A172 (cell line): ENCODE data around the gene CCR2. TPM values are rescaled to one million over a fixed set of nuclear protein-coding genes. Genes with fewer than 3 reads are reported as not detected.
"Not testable (repeated sequence)": the region's sequence is repeated elsewhere in the genome, so short reads cannot be mapped to it uniquely, and the experiment has no call there.

Source experiments
- DNase-seq: peaks from one replicate; pipeline ENCODE4 v3.0.0-alpha.2; 2015; ENCODE audit warnings: low spot score
- total RNA-seq: library from RNA; depleted of rRNA; stranded (reverse); fragments of >200 nt; shearing (Covaris generic); gene quantifications from 2 replicates; pipeline ENCODE4 v1.2.3, GENCODE V29; 2014

Gene CCR2
- total RNA-seq, 1 experiment from 2014 or later = not detected

- DNase-seq = peak; percentile 55
These were observed 24.6 kb downstream of the CCR2 start for GRCh38 chr3:46378426-46378942.

DNA sequence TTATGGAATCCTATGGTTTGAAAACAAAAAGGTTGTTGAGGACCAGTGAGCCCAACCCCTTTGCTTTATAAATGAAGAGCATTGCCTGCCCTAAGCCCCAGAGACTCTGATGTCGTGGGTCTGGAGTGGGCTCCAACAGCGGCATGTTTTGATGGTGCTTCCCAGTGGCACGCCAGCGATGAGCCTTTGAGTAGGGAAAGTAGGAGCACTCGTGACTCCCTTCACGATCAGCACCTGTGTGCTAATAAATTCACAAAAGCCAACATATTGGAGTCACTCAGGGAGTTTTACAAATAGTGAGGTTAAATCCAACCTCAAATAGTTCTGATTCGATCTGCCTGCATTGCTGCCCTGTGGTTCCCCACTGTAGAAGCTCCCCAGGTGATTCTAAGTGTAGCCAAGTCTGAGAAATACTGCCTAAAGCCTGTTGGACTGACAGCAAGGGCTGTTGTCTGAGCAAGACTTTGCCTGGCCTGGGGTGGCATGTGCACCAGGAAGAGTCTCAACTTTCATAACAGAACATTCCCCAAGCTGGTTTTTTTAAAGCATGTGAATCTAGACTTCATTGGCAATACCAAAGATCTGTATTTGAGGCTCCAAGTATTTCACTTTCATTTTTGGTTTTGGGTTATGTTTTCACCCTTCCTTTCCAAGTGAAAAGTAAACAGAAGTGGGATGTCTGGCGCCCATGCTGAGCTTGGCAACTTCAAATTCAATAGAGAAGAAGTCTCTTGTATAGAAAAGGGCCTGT lies 26.7 kb downstream of the CCR2 start:
- DNase-seq = no peak

GRCh38 chr3:46381625-46382024 lies 27.7 kb downstream of the CCR2 start:
- no peak for DNase-seq

DNA sequence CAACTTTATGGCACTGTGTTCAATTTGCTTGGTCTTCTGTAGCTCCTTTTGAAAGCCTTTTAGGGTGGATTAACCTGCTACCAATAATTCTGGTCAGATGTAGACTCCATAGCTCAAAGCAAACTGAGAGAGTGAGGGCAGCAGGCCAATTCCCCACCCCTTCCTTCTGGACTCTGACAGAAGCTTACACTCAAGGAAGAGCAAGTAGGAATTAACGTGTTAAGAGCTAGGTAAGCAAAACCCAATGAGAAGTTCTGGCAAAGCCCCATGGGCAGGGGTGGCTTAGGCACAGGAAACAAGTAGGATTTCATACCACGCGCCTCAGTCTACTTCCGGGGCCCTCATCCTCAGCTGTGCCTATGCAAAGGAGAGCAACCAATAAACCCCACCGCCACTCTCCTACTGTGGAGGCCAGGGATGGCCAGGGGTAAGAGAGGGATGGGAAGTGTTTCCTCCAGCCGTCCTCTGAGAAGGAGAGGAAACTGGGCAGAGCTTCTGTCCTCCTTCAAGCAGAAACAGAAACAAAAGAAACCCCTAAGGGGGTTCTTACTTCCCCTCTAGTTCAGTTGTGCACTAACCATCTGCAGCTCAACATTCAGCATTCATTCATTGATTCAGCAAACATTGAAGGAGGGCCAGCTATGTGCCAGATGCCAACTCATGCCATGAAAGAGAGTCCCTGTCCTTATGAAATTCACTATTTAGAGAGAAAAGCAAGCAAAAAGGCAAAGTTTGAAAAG lies 29.5 kb downstream of the CCR2 start:
- DNase-seq = no peak

DNA sequence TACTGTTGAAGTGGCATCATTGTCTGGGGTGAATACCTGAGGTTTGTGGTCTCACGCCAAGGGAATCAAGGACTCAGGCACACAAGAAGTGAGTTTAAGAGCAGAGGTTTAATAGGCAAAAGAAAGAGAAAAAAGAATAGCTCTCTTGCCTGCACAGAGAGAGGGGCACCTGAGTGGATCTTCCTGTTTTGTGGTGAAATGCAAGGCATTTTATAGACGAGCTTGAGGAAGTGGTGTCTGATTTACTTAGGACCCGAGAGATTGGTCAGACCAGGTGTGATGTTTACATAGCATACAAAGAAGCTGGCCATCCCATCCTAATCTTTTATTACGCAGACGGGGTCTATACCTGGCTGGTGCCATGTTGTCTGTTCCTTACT lies 30.0 kb downstream of the CCR2 start:
- DNase-seq = no peak

- peak; percentile 90 for DNase-seq
These were observed 32.3 kb downstream of the CCR2 start for GRCh38 chr3:46386205-46386604.

GRCh38 chr3:46388847-46389246 lies 34.9 kb downstream of the CCR2 start:
- not testable (repeated sequence) for DNase-seq

- DNase-seq = no peak
These were observed 35.4 kb downstream of the CCR2 start for GRCh38 chr3:46389306-46389705.

DNA sequence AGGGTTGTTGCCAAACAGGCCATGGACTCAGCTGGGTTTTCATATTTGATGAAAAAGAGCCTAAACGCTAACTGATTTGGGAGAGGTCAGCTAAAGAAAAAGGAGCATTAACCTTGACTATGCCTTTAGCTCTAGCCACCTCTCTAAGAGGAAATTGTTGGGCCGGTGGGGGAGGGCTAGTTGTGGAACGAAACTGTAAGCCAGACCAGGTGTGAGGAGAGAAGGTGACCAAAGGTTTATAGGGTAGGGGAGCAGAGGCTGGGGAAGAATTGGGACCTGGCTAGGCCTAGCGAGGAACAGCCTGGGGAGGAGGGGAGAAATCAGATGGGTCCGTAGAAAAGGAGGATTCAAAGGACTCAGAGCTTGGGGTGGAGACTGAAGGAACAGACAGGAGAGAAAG lies 37.6 kb downstream of the CCR2 start:
- DNase-seq = not testable (repeated sequence)

GRCh38 chr3:46393011-46393410 lies 39.1 kb downstream of the CCR2 start:
- no peak for DNase-seq

GRCh38 chr3:46393554-46394434 lies 39.9 kb downstream of the CCR2 start:
- DNase-seq = peak; percentile 52

- no peak for DNase-seq
These were observed 41.3 kb downstream of the CCR2 start for GRCh38 chr3:46395210-46395661.

DNA sequence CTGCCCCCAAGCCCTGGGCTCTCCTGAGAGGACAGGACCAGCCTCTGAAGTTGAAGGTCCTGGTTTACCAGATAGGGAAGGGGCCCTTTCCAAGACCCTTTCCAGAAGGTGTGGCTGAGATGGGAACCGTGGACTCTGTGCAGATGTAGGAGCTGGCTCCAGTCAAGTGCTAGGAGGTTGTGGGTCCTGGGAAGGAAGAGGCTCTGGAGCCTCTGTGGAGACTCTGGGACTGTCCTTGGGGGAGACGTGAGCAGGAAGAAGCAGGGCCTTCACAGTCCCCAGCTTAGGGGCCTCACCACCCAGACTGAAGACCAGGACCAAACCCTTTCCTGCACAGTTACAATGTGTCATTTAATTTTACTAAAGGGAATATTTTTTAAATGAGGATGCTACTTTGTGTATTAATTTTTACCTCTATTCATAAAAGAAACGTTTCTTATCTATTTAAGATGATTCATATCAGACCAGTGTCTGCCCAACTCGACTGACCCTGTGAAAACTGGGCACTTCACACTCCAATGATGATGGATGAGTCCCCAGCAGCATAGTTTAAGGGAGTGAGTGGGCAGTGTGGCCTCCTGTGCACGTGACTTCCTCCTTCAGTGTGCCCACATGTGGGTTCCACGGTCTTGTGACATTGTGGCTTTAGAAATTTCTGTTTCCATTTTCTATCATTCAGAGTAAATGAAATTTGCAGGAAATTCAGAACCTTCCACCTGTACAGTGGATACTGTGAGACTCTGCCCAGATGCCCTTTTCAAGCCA lies 42.0 kb downstream of the CCR2 start:
- peak; percentile 41 for DNase-seq

- no peak for DNase-seq
These were observed 43.2 kb downstream of the CCR2 start for GRCh38 chr3:46397111-46397510.

DNA sequence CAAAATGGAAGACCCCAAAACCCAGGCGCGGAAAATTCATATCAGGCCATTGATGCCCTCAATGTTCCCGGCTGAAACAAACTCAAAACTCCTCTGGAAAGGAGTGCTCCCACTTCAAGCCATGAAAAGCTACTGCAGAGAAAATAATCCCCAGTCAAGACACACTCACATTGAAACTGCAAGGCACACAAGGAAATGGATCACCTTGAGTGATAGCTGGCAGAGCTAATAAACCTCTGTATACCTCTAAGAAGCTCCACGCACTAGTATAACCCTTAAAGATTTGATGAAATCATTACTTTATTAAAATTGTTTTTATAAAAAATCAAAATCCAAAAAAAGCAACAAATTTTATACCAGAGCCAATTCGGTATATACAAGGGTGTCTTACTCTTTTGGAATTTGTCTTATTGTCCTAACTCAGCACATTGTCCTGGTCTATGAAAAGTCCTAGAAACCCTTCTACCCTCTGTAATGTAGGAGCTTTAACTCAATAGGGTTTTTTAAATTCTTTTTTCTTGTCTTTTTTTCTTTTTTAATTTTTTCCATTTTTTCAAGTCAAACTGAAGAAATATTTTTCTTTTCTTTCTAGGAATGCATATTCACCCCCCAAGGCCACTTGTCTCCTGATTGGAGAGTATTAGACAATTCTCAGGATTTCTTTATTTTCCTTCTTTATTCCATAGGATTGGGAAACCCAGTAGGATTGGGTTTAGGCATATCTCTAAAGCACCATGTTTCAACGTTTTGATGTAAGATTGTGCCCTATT lies 44.5 kb downstream of the CCR2 start:
- DNase-seq = no peak

GRCh38 chr3:46399098-46399497 lies 45.2 kb downstream of the CCR2 start:
- DNase-seq = no peak

DNA sequence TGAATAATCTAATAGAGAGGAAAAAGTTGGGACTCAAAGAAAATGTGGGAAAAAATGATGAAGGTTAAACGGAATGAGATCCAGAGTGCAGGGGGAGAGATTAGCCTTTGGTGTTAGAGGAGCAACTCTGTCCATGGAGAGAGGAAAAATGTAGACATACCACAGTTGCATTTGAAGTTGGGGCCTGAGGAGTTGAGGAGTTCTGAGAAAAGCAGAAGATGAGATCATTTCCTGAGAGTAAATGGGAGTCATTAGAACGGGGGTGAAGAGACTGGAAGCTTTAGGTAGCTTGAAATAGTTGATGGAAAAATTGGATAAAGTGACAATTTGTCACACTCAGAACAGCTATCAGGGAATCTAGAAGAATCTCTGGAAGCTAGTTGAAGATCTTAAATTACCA lies 45.6 kb downstream of the CCR2 start:
- DNase-seq = peak; percentile 42

DNA sequence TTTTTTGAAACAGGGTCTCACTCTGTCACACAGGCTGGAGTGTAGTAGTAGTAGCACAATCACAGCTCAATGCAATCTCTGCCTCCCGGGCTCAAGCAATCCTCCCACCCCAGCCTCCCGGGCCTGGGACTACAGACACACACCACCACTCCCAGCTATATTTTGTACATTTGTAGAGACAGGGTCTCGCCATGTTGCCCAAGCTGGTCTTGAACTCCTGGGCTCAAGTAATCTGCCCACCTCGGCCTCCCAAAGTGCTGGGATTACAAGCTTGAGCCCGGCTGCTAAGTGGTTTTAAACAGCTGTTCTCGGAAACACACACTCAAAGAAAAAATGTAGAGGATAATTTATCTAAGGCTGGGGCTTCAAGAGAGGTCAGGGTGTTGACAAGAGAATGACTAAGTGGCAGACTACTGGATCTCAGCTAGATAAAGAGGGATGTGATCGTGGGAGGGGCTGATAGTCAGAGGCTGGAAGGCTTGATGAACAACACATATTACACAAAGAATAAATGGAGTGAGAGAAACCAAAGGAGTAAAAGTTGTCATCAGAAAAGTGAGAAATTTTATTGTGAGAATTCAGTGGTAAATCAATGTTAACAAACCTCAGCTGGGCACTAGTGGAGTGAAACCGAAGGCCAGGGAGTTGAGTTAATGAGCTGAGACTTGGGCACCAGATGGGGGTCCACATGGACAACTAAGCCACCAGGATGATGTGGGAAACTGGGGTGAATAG lies 46.3 kb downstream of the CCR2 start:
- peak; percentile 90 for DNase-seq

DNA sequence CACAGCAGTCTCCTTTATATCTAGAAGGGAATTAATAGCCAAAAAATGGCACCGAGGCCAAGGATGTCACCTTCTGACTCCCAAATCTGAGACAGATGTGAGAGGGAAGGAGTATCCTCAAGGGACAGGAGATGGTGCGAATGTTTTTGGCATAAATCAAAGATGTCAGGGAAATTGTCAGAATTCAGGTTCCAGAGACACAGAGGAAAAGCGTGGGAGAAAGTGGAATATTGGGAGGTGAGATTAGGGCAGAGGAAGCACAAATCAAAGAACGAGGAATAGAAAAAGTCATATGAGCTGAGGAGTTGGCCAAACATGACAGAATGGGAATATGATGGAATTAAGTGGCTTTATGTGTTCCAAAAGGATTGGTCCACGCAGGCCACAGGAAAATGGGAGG lies 46.9 kb downstream of the CCR2 start:
- no peak for DNase-seq

DNA sequence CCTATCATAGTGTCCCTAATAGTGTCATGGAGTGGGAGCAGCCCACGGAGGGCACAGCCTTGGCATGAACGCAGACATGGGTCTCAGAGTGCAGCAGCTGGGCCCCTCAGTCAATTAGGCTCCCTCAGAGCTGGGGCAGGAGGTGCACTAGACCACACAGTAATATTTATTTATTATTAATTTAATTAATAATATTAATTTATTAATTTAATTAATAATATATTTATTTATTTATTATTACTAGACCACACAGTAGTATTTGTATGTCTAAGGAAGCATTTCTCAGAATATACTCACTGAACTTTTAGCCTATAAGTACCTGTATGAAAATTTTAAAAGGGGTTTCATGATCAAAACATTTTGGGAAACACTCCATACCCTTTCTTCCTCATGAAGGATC lies 47.7 kb downstream of the CCR2 start:
- DNase-seq = no peak
